B cell (primary cell): ENCODE measurements around the gene FRMPD4. TPM values are rescaled to one million over a fixed set of nuclear protein-coding genes. Genes with fewer than 3 reads are reported as not detected.

Source experiments
- ATAC-seq: fragments of 200-7000 bp; cut with Tn5 transposase; one replicate; pipeline ENCODE4 v1.10.0; 2021; ENCODE audit warnings: low read depth, mild to moderate bottlenecking, moderate number of reproducible peaks, moderate library complexity
- CTCF ChIA-PET: fragments of 350-600 bp; sonication (Branson Sonifier 250); formaldehyde crosslinking; loops from one replicate; lab custom pipeline; 2021; ENCODE audit warnings: antibody characterized with exemption, inconsistent platforms; lab: Charles Lee
- POLR2A ChIA-PET: fragments of 350-600 bp; sonication (Branson Sonifier 250); formaldehyde crosslinking; loops from one replicate; lab custom pipeline; 2021; ENCODE audit warnings: antibody characterized with exemption; lab: Charles Lee
- DNase-seq: peaks from one replicate; pipeline ENCODE4 v3.0.0; 2013
- H2AFZ ChIP-seq: 2 replicates; pipeline ENCODE4 v1.6.1; 2012; ENCODE audit warnings: mild to moderate bottlenecking, low read depth, low read length; ENCODE audit not compliant: insufficient read depth, poor library complexity, severe bottlenecking
- H3K27ac ChIP-seq, 2 donors: 1 replicate in 1 of 2; 2 replicates in 1 of 2; pipeline ENCODE4 v1.5.1; 2012 to 2013; ENCODE audit warnings: low read length in 2 of 2, mild to moderate bottlenecking in 2 of 2, moderate library complexity in 1 of 2
- H3K27me3 ChIP-seq, 4 experiments: fragments of 200-600 bp in 1 of 4; sonication (generic) in 1 of 4; replicated peaks in 1 of 4; 1 replicate in 2 of 4; 2 replicates in 2 of 4; pipeline versions ENCODE4 v1.6.1 to v1.7.0; 2013 to 2016; ENCODE audit warnings: low read length in 3 of 4, mild to moderate bottlenecking in 2 of 4, mixed read lengths in 1 of 4, moderate library complexity in 1 of 4; ENCODE audit not compliant: insufficient read depth in 4 of 4, control insufficient read depth in 3 of 4; ENCODE audit errors: control extremely low read depth in 1 of 4
- H3K36me3 ChIP-seq, 2 experiments: replicated peaks in 1 of 2; 1 replicate in 1 of 2; 2 replicates in 1 of 2; pipeline versions ENCODE4 v1.6.1 to v1.7.1; 2013; ENCODE audit warnings: low read length in 1 of 2; ENCODE audit not compliant: insufficient read depth in 2 of 2, control insufficient read depth in 1 of 2; ENCODE audit errors: control extremely low read depth in 1 of 2, extremely low read depth in 1 of 2
- H3K4me1 ChIP-seq, 2 donors: fragments of 200-600 bp in 1 of 2; sonication (generic) in 1 of 2; 1 replicate in 1 of 2; 2 replicates in 1 of 2; pipeline versions ENCODE4 v1.5.1 to v1.6.1; 2013 to 2017; ENCODE audit warnings: low read length in 2 of 2; ENCODE audit not compliant: control insufficient read depth in 2 of 2, insufficient read depth in 2 of 2
- H3K4me2 ChIP-seq: replicated peaks from 2 replicates; pipeline ENCODE3; 2012; ENCODE audit warnings: mild to moderate bottlenecking, low read depth, low read length; ENCODE audit not compliant: poor library complexity, severe bottlenecking
- H3K4me3 ChIP-seq, 5 experiments: fragments of 200-600 bp in 1 of 5; sonication (generic) in 1 of 5; 1 replicate in 3 of 5; 2 replicates in 2 of 5; pipeline versions ENCODE4 v1.5.1 to v1.7.0; 2011 to 2016; ENCODE audit warnings: low read length in 4 of 5, mild to moderate bottlenecking in 4 of 5, low read depth in 2 of 5, control low read depth in 1 of 5, moderate library complexity in 1 of 5; ENCODE audit not compliant: insufficient read depth in 1 of 5; ENCODE audit errors: control extremely low read depth in 1 of 5, extremely low read depth in 1 of 5
- H3K79me2 ChIP-seq: fragments of 200-600 bp; sonication (generic); one replicate; pipeline ENCODE4 v1.6.0; 2016; ENCODE audit warnings: low read length; ENCODE audit not compliant: control insufficient read depth, insufficient read depth
- H3K9ac ChIP-seq: fragments of 200-600 bp; sonication (generic); 2 replicates; pipeline ENCODE4 v1.6.1; 2017; ENCODE audit warnings: mild to moderate bottlenecking, low read length, moderate library complexity
- H3K9me3 ChIP-seq, 3 donors: one replicate each; pipeline versions ENCODE4 v1.6.1 to v1.7.1; 2013; ENCODE audit warnings: low read length in 2 of 3; ENCODE audit not compliant: control insufficient read depth in 2 of 3, insufficient read depth in 1 of 3; ENCODE audit errors: control extremely low read depth in 1 of 3
- H4K20me1 ChIP-seq: 2 replicates; pipeline ENCODE4 v1.6.0; 2012; ENCODE audit warnings: mild to moderate bottlenecking, low read length; ENCODE audit not compliant: insufficient read depth, control insufficient read depth, poor library complexity, severe bottlenecking
- H3K27ac Mint-ChIP-seq: one replicate; pipeline ENCODE4 v1.8.0; 2021; ENCODE audit warnings: mixed read lengths
- H3K27me3 Mint-ChIP-seq: one replicate; pipeline ENCODE4 v1.8.0; 2021; ENCODE audit warnings: mixed read lengths
- H3K4me1 Mint-ChIP-seq: one replicate; pipeline ENCODE4 v1.8.0; 2021; ENCODE audit warnings: mixed read lengths
- H3K4me3 Mint-ChIP-seq: one replicate; pipeline ENCODE4 v1.8.0; 2021; ENCODE audit warnings: mixed read lengths
- H3K9me3 Mint-ChIP-seq: one replicate; pipeline ENCODE4 v1.8.0; 2022; ENCODE audit warnings: mixed read lengths; ENCODE audit not compliant: insufficient read depth
- CTCF ChIP-seq: fragments of 200-600 bp; IDR thresholded peaks from one replicate; pipeline ENCODE4 v1.8.0; 2022; ENCODE audit warnings: antibody characterized with exemption, mild to moderate bottlenecking
- EZH2 ChIP-seq: IDR thresholded peaks from 2 replicates; pipeline ENCODE4 v1.6.1; 2012; ENCODE audit warnings: borderline replicate concordance, low read depth, mild to moderate bottlenecking, moderate library complexity, low read length; ENCODE audit not compliant: insufficient read depth, poor library complexity, severe bottlenecking
- WGBS: methylation state at CpG from one replicate; pipeline ENCODE4 v1.1.5; 2013; ENCODE audit warnings: missing lambda C conversion rate; ENCODE audit not compliant: insufficient coverage; 5-methylcytosine and 5-hydroxymethylcytosine counted together
- intact Hi-C: fragments of 100-400 bp; cut with micrococcal nuclease; formaldehyde crosslinking; loops from one replicate; pipeline ENCODE4 v1.10.0; 2022
- polyA plus RNA-seq: library from polyadenylated mRNA; depleted of rRNA; stranded (reverse); fragments of >200 nt; gene quantifications from 2 replicates; pipeline ENCODE4 v1.2.3, GENCODE V29; 2012
- total RNA-seq, 2 donors: library from RNA; stranded (reverse); fragments of 120-200 nt in 1 of 2; gene quantifications; 1 replicate in 1 of 2; 2 replicates in 1 of 2; pipeline versions ENCODE4 v1.2.3 to v1.2.4, GENCODE V29; 2013 to 2022

Gene FRMPD4
- total and polyA plus RNA-seq, 2 donors (not counting 1 experiment from before 2014, with no cell fraction given): not detected

GRCh38 chrX:12570859-12571501 is 432.7 kb downstream of the FRMPD4 start:
- Histone ChIP-seq H3K36me3 (no peaks in the 10 kb centered on the region), H3K4me1 (peaks cover 0 to 3% of the 10 kb centered on the region in 2 donors), H4K20me1 (no peaks in the 10 kb centered on the region), H3K4me2 (no peak overlapping the region), H3K27me3 (no peaks in the 10 kb centered on the region), H3K9me3 (no peaks in the 10 kb centered on the region), H3K9ac (no peak overlapping the region), H3K4me3 (no peak overlapping the region), H3K27ac (no peak overlapping the region), H3K79me2 (no peaks in the 10 kb centered on the region), H2AFZ (no peak overlapping the region)
- H3K4me1 Mint-ChIP-seq: peaks cover 3% of the 10 kb centered on the region
- H3K27me3 Mint-ChIP-seq: no peaks in the 10 kb centered on the region
- DNase-seq: no peak
- WGBS: no CpG with 5 or more reads among the region's 4 CpGs
- intact Hi-C loops: no loop called here
- ChIA-PET POLR2A (no interaction called here), CTCF (no interaction called here)
- no peak for ATAC-seq
- H3K9me3 Mint-ChIP-seq: no peaks in the 10 kb centered on the region
- TF ChIP-seq EZH2 (no peak), CTCF (no peak)
- no peak overlapping the region for H3K27ac Mint-ChIP-seq
- H3K4me3 Mint-ChIP-seq: no peak overlapping the region

GRCh38 chrX:12579311-12579710 is 441.0 kb downstream of the FRMPD4 start:
- H3K9me3 ChIP-seq: no peaks in the 10 kb centered on the region
- intact Hi-C loops: no loop called here
- Mint-ChIP-seq H3K27me3 (peaks cover 10% of the 10 kb centered on the region), H3K4me3 (no peak overlapping the region), H3K4me1 (no peaks in the 10 kb centered on the region), H3K27ac (no peak overlapping the region), H3K9me3 (no peaks in the 10 kb centered on the region)
- no peaks in the 10 kb centered on the region for H3K27me3 ChIP-seq
- H3K4me3 ChIP-seq: no peak overlapping the region
- DNase-seq (no peak), ATAC-seq (no peak)
- H4K20me1 ChIP-seq: no peaks in the 10 kb centered on the region
- no peaks in the 10 kb centered on the region for H3K36me3 ChIP-seq
- no peak for TF ChIP-seq EZH2
- no peak for TF ChIP-seq CTCF
- no peak overlapping the region for H3K4me2 ChIP-seq
- H3K27ac ChIP-seq: no peak overlapping the region
- WGBS: 100% methylated on average over 2 of the region's 5 CpGs
- no peaks in the 10 kb centered on the region for H3K4me1 ChIP-seq
- POLR2A ChIA-PET: no interaction called here
- H3K9ac ChIP-seq: no peak overlapping the region
- CTCF ChIA-PET: interaction anchor here (1.3 kb wide), 1 partner anchor 11 kb away, joined by 3 read pairs; no protein-coding TSS in a partner anchor
- H2AFZ ChIP-seq: no peak overlapping the region
- no peaks in the 10 kb centered on the region for H3K79me2 ChIP-seq
